DOHH2 (cell line): Measurements from ENCODE around the gene SNX12.

Experiments
- CTCF ChIP-seq: fragments of 200-600 bp; sonication (generic); IDR thresholded peaks from one replicate; pipeline ENCODE4 v1.5.1; 2014; ENCODE audit warnings: antibody characterized with exemption, mild to moderate bottlenecking, low read depth, low read length; ENCODE audit not compliant: poor library complexity, severe bottlenecking
- EZH2phosphoT487 ChIP-seq: fragments of 200-600 bp; sonication (generic); IDR thresholded peaks from 2 replicates; pipeline ENCODE4 v1.6.1; 2017; ENCODE audit warnings: borderline replicate concordance, mild to moderate bottlenecking, antibody characterized with exemption, low read length, moderate library complexity, mixed read lengths

- TF ChIP-seq CTCF, result no peak
- TF ChIP-seq EZH2phosphoT487, result no peak
Observed at GRCh38 chrX:71085900-71086299, 17.8 kb upstream of the SNX12 start.
